Measurements from ENCODE around the gene GADD45A. TPM values are rescaled to one million over a fixed set of nuclear protein-coding genes. Genes with fewer than 3 reads are reported as not detected.

GADD45A gene
- total and polyA plus RNA-seq, 9 of the 15 experiments (the other 6 are each of a cell fraction or from before 2014, with no cell fraction given): 21.3 to 156 (median 62.1) TPM

- H3K9ac ChIP-seq (ENCODE audit: insufficient read depth in 1 of 2, low read depth in 2 of 2, low read length in 2 of 2): peak overlapping the region in 1 of 2 experiments; percentile 56; a peak in 1 of 4 replicates
- FAIRE-seq: no peak
- H3K4me1 ChIP-seq (replicated peaks in 1 of 2; ENCODE audit: control insufficient read depth in 2 of 2, insufficient read depth in 2 of 2, low read length in 2 of 2): peaks cover 34 to 65% of the 10 kb centered on the region in 2 experiments
- in situ Hi-C loops (cut with MboI) (no loop called here), intact Hi-C loops (cut with micrococcal nuclease) (no loop called here)
- no peak overlapping the region for H3K4me3 ChIP-seq
- ChIA-PET POLR2A (no interaction called here), CTCF (ENCODE audit: low intra/inter-chr PET ratio) (no interaction called here)
- H3K79me2 ChIP-seq (ENCODE audit: control insufficient read depth, insufficient read depth, low read length): no peaks in the 10 kb centered on the region
- DNase-seq (ENCODE audit: extremely low read depth in 1 of 4, low spot score in 3 of 4): no peak
- H2AFZ ChIP-seq (ENCODE audit: low read depth, low read length): peak overlapping the region; percentile 25
- ATAC-seq: no peak
- no peaks in the 10 kb centered on the region for H3K9me3 ChIP-seq (replicated peaks; ENCODE audit: control insufficient read depth, insufficient read depth, low read depth, low read length)
- no peaks in the 10 kb centered on the region for H3K36me3 ChIP-seq (ENCODE audit: control insufficient read depth, insufficient read depth, low read length)
- no peaks in the 10 kb centered on the region for H4K20me1 ChIP-seq (replicated peaks; ENCODE audit: control insufficient read depth, insufficient read depth, low read length)
- no TSS peak for BruUV-seq (replicated peaks)
- no peak overlapping the region for H3K4me2 ChIP-seq (ENCODE audit: insufficient read depth, low read length)
- no peak overlapping the region for H3K27ac ChIP-seq (ENCODE audit: extremely low read depth, low read depth, low read length)
- TF ChIP-seq SIN3A (IDR thresholded peaks at IDR 0.05; ENCODE audit: borderline replicate concordance in 2 of 2, control insufficient read depth in 1 of 2, low read depth in 2 of 2, low read length in 2 of 2) (no peak), MCM3 (IDR thresholded peaks at IDR 0.05) (no peak), AFF4 (CRISPR knock-in tag; IDR thresholded peaks at IDR 0.05) (no peak), FOXK2 (conservative IDR thresholded peaks at IDR 0.05 in 1 of 2, IDR thresholded peaks at IDR 0.05 in 1 of 2; ENCODE audit: low read depth in 2 of 2) (no peak), VEZF1 (CRISPR knock-in tag; IDR thresholded peaks at IDR 0.05) (no peak), MITF (IDR thresholded peaks at IDR 0.05) (no peak), SMAD4 (CRISPR knock-in tag; conservative IDR thresholded peaks at IDR 0.05) (no peak), PHF8 (IDR thresholded peaks at IDR 0.05; ENCODE audit: borderline replicate concordance, low read length) (no peak), RFX1 (IDR thresholded peaks at IDR 0.05) (no peak), ZNF224 (CRISPR knock-in tag; IDR thresholded peaks at IDR 0.05) (no peak), EP300 (IDR thresholded peaks at IDR 0.05; ENCODE audit: low read length) (no peak), MAFF (IDR thresholded peaks at IDR 0.05; ENCODE audit: low read length) (no peak), ZNF274 (IDR thresholded peaks at IDR 0.05; ENCODE audit: borderline replicate concordance, low read depth, low read length) (no peak), U2AF2 (optimal IDR thresholded peaks at IDR 0.05; ENCODE audit: low read depth, low read length) (no peak), ELF4 (CRISPR knock-in tag; IDR thresholded peaks at IDR 0.05) (no peak)
- no peaks in the 10 kb centered on the region for H3K27me3 ChIP-seq (ENCODE audit: control insufficient read depth in 2 of 2, insufficient read depth in 2 of 2, low read length in 2 of 2)
- 79% methylated on average over 8 of the region's 8 CpGs for WGBS (ENCODE audit: insufficient coverage, low coverage, missing lambda C conversion rate)
- no peaks in the 10 kb centered on the region for H3K9me1 ChIP-seq (ENCODE audit: control insufficient read depth, insufficient read depth, low read length)
Measured at GRCh38 chr1:67708606-67709005, 23.6 kb downstream of the GADD45A start.
